ENCODE results near the gene SPATA46. TPM values are rescaled to one million over a fixed set of nuclear protein-coding genes. Genes with fewer than 3 reads are reported as not detected.
A peak's percentile ranks its signal among the peaks of the same experiment; 100 is the strongest.
"Not testable (repeated sequence)": the region's sequence is repeated elsewhere in the genome, so short reads cannot be mapped to it uniquely, and the experiment has no call there.

Gene SPATA46
- total and polyA plus RNA-seq, 9 of the 15 experiments (the other 6 are each of a cell fraction or from before 2014, with no cell fraction given): 0.04 to 0.11 TPM; not detected in 7

DNA sequence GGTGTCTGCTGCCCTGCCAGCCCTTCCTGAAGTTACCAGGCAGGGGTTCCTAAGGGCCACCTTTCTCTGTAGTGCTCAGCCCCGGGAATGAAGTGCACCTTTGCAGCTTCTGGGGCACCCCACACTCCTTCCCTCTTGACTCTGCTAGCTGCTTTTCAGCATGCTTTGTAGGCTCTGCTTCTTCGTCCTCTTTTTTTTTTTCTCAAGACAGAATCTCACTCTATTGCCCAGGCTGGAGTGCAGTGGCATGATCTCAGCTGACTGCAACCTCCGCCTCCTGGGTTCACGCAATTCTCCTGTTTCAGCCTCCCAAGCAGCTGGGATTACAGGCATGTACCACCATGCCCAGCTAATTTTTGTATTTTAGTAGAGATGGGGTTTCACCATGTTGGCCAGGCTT lies 24.8 kb downstream of the SPATA46 start:
- H3K9me3 ChIP-seq (replicated peaks; ENCODE audit: control insufficient read depth, insufficient read depth, low read depth, low read length); BruUV-seq (replicated peaks); H3K4me3 ChIP-seq; H3K36me3 ChIP-seq (ENCODE audit: control insufficient read depth, insufficient read depth, low read length); H4K20me1 ChIP-seq (replicated peaks; ENCODE audit: control insufficient read depth, insufficient read depth, low read length); H3K27me3 ChIP-seq (ENCODE audit: control insufficient read depth in 2 of 2, insufficient read depth in 2 of 2, low read length in 2 of 2); H3K79me2 ChIP-seq (ENCODE audit: control insufficient read depth, insufficient read depth, low read length); CTCF ChIA-PET (ENCODE audit: low intra/inter-chr PET ratio); in situ Hi-C loops (cut with MboI); H3K9me1 ChIP-seq (ENCODE audit: control insufficient read depth, insufficient read depth, low read length); DNase-seq (ENCODE audit: extremely low read depth in 1 of 4, low spot score in 3 of 4): not testable (repeated sequence)
- intact Hi-C loops (cut with micrococcal nuclease): loop anchor here (10.0 kb wide), 1 partner anchor 263 kb away; no protein-coding TSS in a partner anchor
- TF ChIP-seq TBP (optimal IDR thresholded peaks at IDR 0.05; ENCODE audit: low read depth, low read length): peak; percentile 5
- peak; percentile 95 for TF ChIP-seq ZNF121 (CRISPR knock-in tag; conservative IDR thresholded peaks at IDR 0.05)
- Histone ChIP-seq H3K4me2 (ENCODE audit: insufficient read depth, low read length) (peak overlapping the region; percentile 53), H2AFZ (ENCODE audit: low read depth, low read length) (peak overlapping the region; percentile 30; the same call in 1 of the 2 replicates), H3K9ac (ENCODE audit: insufficient read depth in 1 of 2, low read depth in 2 of 2, low read length in 2 of 2) (peak overlapping the region; percentile 9 to 26; a peak in 2 of 4 replicates), H3K4me1 (replicated peaks in 1 of 2; ENCODE audit: control insufficient read depth in 2 of 2, insufficient read depth in 2 of 2, low read length in 2 of 2) (peaks cover 13 to 52% of the 10 kb centered on the region in 2 experiments; a peak in 4 of 5 replicates), H3K27ac (ENCODE audit: extremely low read depth, low read depth, low read length) (peak overlapping the region; percentile 11; the same call in 1 of the 3 replicates)
- FAIRE-seq (peak; percentile 32), ATAC-seq (peak; percentile 19)
- WGBS (ENCODE audit: insufficient coverage, low coverage, missing lambda C conversion rate): 0% methylated on average over 1 of the region's 4 CpGs
- POLR2A ChIA-PET: interaction anchor here (0.6 to 2.3 kb wide), 3 partner anchors 9 to 423 kb away, joined by 3 to 8 read pairs (median 3); no protein-coding TSS in a partner anchor

GRCh38 chr1:162351246-162351842 lies 25.3 kb downstream of the SPATA46 start:
- H3K9ac ChIP-seq (ENCODE audit: insufficient read depth in 1 of 2, low read depth in 2 of 2, low read length in 2 of 2): peak overlapping the region; percentile 9 to 26; a peak in 2 of 4 replicates
- WGBS (ENCODE audit: insufficient coverage, low coverage, missing lambda C conversion rate): 1% methylated on average over 6 of the region's 6 CpGs
- peak overlapping the region; percentile 53 for H3K4me2 ChIP-seq (ENCODE audit: insufficient read depth, low read length)
- peak overlapping the region; percentile 11; the same call in 1 of the 3 replicates for H3K27ac ChIP-seq (ENCODE audit: extremely low read depth, low read depth, low read length)
- peak; percentile 26 for ATAC-seq
- POLR2A ChIA-PET: interaction anchor here (0.6 to 2.3 kb wide), 3 partner anchors 9 to 424 kb away, joined by 3 to 8 read pairs (median 3); no protein-coding TSS in a partner anchor
- intact Hi-C loops (cut with micrococcal nuclease): loop anchor here (10.0 kb wide), 1 partner anchor 263 kb away; no protein-coding TSS in a partner anchor
- no peak overlapping the region for H3K4me3 ChIP-seq
- peaks cover 13 to 50% of the 10 kb centered on the region in 2 experiments; a peak in 4 of 5 replicates for H3K4me1 ChIP-seq (replicated peaks in 1 of 2; ENCODE audit: control insufficient read depth in 2 of 2, insufficient read depth in 2 of 2, low read length in 2 of 2)
- H3K79me2 ChIP-seq (ENCODE audit: control insufficient read depth, insufficient read depth, low read length): no peaks in the 10 kb centered on the region
- BruUV-seq (replicated peaks): no TSS peak
- no peaks in the 10 kb centered on the region for H3K27me3 ChIP-seq (ENCODE audit: control insufficient read depth in 2 of 2, insufficient read depth in 2 of 2, low read length in 2 of 2)
- CTCF ChIA-PET (ENCODE audit: low intra/inter-chr PET ratio): no interaction called here
- FAIRE-seq: peak; percentile 77
- in situ Hi-C loops (cut with MboI): no loop called here
- peak overlapping the region; percentile 30; the same call in 1 of the 2 replicates for H2AFZ ChIP-seq (ENCODE audit: low read depth, low read length)
- H3K9me3 ChIP-seq (replicated peaks; ENCODE audit: control insufficient read depth, insufficient read depth, low read depth, low read length): no peaks in the 10 kb centered on the region
- DNase-seq (ENCODE audit: extremely low read depth in 1 of 4, low spot score in 3 of 4): peak in 2 of 4 experiments; percentile 38 to 52
- H4K20me1 ChIP-seq (replicated peaks; ENCODE audit: control insufficient read depth, insufficient read depth, low read length): no peaks in the 10 kb centered on the region
- no peaks in the 10 kb centered on the region for H3K9me1 ChIP-seq (ENCODE audit: control insufficient read depth, insufficient read depth, low read length)
- no peaks in the 10 kb centered on the region for H3K36me3 ChIP-seq (ENCODE audit: control insufficient read depth, insufficient read depth, low read length)
- TF ChIP-seq TAL1 (IDR thresholded peaks at IDR 0.05) (peak; percentile 69), ZNF3 (CRISPR knock-in tag; IDR thresholded peaks at IDR 0.05) (no peak), EP300 (IDR thresholded peaks at IDR 0.05; ENCODE audit: low read length) (peak; percentile 64), POLR2AphosphoS2 (IDR thresholded peaks at IDR 0.05; ENCODE audit: low read length) (no peak), HDAC1 (IDR thresholded peaks at IDR 0.05) (peak in 1 of 2 experiments; percentile 38; a peak in 2 of 4 replicates), FOXM1 (IDR thresholded peaks at IDR 0.05; ENCODE audit: low read depth) (0 out of 2 replicates have a peak, but pooled peaks have one; percentile 26), FOXM1 (CRISPR knock-in tag; IDR thresholded peaks at IDR 0.05; ENCODE audit: low read depth) (no peak)
